ENCODE measurements around the gene TIMM21.

TIMM21 gene

GRCh38 chr18:74148543-74149070, 284 bp downstream of the TIMM21 start:
- FAIRE-seq = no peak

- no peak for FAIRE-seq
These were observed 1.6 kb downstream of the TIMM21 start for GRCh38 chr18:74149878-74150277.

- FAIRE-seq = no peak
These were observed 3.9 kb downstream of the TIMM21 start for GRCh38 chr18:74152270-74152669.

- FAIRE-seq = no peak
These were observed 4.5 kb downstream of the TIMM21 start for GRCh38 chr18:74152857-74153256.

GRCh38 chr18:74153377-74153776, 5.1 kb downstream of the TIMM21 start:
- no peak for FAIRE-seq

- no peak for FAIRE-seq
These were observed 5.5 kb downstream of the TIMM21 start for GRCh38 chr18:74153793-74154192.

GRCh38 chr18:74154716-74155115, 6.4 kb downstream of the TIMM21 start:
- FAIRE-seq = no peak

- FAIRE-seq = no peak
These were observed 7.0 kb downstream of the TIMM21 start for GRCh38 chr18:74155276-74155675.

- FAIRE-seq = no peak
These were observed 14.8 kb downstream of the TIMM21 start for GRCh38 chr18:74163019-74163660.

- no peak for FAIRE-seq
These were observed 18.1 kb downstream of the TIMM21 start for GRCh38 chr18:74166386-74166785.

- FAIRE-seq = no peak
These were observed 23.7 kb downstream of the TIMM21 start for GRCh38 chr18:74171910-74172606.

GRCh38 chr18:74172697-74173433, 24.5 kb downstream of the TIMM21 start:
- no peak for FAIRE-seq

GRCh38 chr18:74173434-74173750, 25.1 kb downstream of the TIMM21 start:
- no peak for FAIRE-seq

- no peak for FAIRE-seq
These were observed 27.3 kb downstream of the TIMM21 start for GRCh38 chr18:74175658-74176057.

- FAIRE-seq = no peak
These were observed 30.6 kb downstream of the TIMM21 start for GRCh38 chr18:74178884-74179283.

GRCh38 chr18:74179623-74180199, 31.4 kb downstream of the TIMM21 start:
- no peak for FAIRE-seq

GRCh38 chr18:74182335-74182734, 34.0 kb downstream of the TIMM21 start:
- FAIRE-seq = no peak

- no peak for FAIRE-seq
These were observed 34.8 kb downstream of the TIMM21 start for GRCh38 chr18:74183130-74183529.

- FAIRE-seq = no peak
These were observed 36.6 kb downstream of the TIMM21 start for GRCh38 chr18:74184875-74185274.

GRCh38 chr18:74185860-74186259, 37.5 kb downstream of the TIMM21 start:
- FAIRE-seq = no peak

- no peak for FAIRE-seq
These were observed 38.3 kb downstream of the TIMM21 start for GRCh38 chr18:74186661-74187060.

GRCh38 chr18:74190086-74190485, 41.8 kb downstream of the TIMM21 start:
- no peak for FAIRE-seq

GRCh38 chr18:74191577-74191976, 43.3 kb downstream of the TIMM21 start:
- no peak for FAIRE-seq
